Nephron (organoid): ENCODE measurements around the gene PRG2.
A peak's percentile ranks its signal among the peaks of the same experiment; 100 is the strongest.

Source experiments
- H3K27ac Mint-ChIP-seq, 3 experiments: 2 replicates each; pipeline ENCODE4 v1.8.0; 2020; ENCODE audit warnings: mixed read lengths in 3 of 3, mild to moderate bottlenecking in 2 of 3, moderate library complexity in 1 of 3
- H3K27me3 Mint-ChIP-seq: 2 replicates; pipeline ENCODE4 v1.8.0; 2021; ENCODE audit warnings: low read depth, mild to moderate bottlenecking, moderate library complexity, mixed read lengths
- H3K36me3 Mint-ChIP-seq: 2 replicates; pipeline ENCODE4 v1.8.0; 2020; ENCODE audit warnings: low read depth, mixed read lengths
- H3K4me1 Mint-ChIP-seq: 2 replicates; pipeline ENCODE4 v1.8.0; 2020; ENCODE audit warnings: mixed read lengths
- H3K4me3 Mint-ChIP-seq, 3 experiments: 2 replicates each; pipeline ENCODE4 v1.8.0; 2020; ENCODE audit warnings: mild to moderate bottlenecking in 3 of 3, mixed read lengths in 3 of 3, moderate library complexity in 2 of 3
- H3K9me3 Mint-ChIP-seq: 2 replicates; pipeline ENCODE4 v1.8.0; 2020; ENCODE audit warnings: mixed read lengths
- TF ChIP-seq, protein P1 (sequence below), 3 experiments: fragments of 200-600 bp; sonication (generic); IDR thresholded peaks; one replicate each; pipeline ENCODE4 v1.5.0; 2021; ENCODE audit warnings: antibody characterized with exemption in 3 of 3; ENCODE audit not compliant: unreplicated experiment in 3 of 3

PRG2 gene

DNA sequence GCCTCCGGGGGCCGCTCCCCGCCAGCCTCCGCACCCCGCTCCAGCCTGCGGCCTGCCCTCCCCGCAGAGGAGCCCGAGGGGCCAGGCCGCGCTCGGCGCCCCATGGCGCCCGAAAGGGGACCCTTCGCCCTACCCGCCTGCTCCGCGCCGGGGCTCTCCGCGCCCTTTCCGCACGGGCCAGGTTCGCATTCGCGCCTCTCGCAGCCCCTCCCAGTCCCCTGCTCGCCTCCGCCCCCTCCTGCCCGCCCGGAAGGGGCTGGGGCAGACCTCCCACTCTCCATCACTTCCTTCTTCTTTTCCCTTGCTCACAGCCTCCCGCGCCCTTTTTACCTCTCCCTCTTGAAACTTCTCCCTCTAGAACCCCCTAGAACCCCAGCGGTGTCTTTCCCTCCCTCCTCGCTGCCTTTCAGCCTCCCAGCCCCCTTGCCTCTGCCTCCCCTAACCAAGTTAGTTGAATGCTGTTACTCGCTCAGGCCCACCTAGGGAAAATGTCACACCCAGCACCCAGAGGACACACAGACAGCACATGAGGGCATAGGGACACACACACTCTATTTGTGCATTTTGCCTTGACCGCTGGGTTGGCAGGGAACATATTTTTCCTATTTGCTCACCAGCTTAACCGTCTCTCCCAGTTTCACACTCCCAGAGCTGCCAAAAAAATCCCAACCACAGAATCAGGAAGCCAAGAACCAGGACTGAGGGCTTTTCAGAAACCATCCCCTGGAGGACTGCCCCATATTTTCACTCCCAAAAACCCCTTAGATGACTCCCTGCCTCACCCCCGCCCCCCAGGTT is 36.7 kb upstream of the PRG2 start, which contains the start of gene SLC43A3:
Gene SLC43A3 (minus strand): TSS at position 193 of the 798 bp plus-strand sequence. CDS start 949 bp downstream, outside the sequence.
- Mint-ChIP-seq H3K9me3 (no peaks in the 10 kb centered on the region), H3K36me3 (peaks cover 14% of the 10 kb centered on the region), H3K27ac (peak within 1 kb of the TSS; percentile 42 to 90 (median 59)), H3K4me1 (peaks cover 18% of the 10 kb centered on the region), H3K4me3 (peak within 1 kb of the TSS; percentile 85 to 86 (median 85)), H3K27me3 (peaks cover 22% of the 10 kb centered on the region)
- TF ChIP-seq, protein P1, sequence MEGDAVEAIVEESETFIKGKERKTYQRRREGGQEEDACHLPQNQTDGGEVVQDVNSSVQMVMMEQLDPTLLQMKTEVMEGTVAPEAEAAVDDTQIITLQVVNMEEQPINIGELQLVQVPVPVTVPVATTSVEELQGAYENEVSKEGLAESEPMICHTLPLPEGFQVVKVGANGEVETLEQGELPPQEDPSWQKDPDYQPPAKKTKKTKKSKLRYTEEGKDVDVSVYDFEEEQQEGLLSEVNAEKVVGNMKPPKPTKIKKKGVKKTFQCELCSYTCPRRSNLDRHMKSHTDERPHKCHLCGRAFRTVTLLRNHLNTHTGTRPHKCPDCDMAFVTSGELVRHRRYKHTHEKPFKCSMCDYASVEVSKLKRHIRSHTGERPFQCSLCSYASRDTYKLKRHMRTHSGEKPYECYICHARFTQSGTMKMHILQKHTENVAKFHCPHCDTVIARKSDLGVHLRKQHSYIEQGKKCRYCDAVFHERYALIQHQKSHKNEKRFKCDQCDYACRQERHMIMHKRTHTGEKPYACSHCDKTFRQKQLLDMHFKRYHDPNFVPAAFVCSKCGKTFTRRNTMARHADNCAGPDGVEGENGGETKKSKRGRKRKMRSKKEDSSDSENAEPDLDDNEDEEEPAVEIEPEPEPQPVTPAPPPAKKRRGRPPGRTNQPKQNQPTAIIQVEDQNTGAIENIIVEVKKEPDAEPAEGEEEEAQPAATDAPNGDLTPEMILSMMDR (IDR thresholded peaks at IDR 0.05; ENCODE audit: unreplicated experiment in 3 of 3) = no peak

DNA sequence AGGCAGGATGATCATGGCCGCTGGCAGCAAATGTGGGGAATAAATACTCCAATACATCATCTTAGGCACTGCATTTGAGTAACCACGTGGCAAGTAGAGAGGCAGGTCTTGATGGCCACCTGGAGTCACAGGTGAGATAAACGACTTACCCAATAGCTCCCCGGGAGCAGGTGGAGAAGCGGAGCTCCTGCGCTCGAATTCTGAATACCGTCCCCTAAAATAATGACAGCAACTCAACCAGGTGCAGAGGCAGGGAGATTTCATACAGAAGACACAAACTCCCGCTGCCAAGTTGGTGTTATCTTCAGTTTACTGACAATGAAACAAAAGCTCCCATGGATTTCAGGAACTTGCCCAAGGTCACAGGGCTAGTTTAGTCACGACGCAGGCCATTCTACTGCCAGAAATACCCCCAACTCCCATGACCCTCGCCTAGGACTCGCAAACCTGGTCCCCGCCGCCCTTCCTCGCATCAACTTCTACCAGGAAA is 36.0 kb upstream of the PRG2 start:
- peak overlapping the region; percentile 85 to 86 (median 85) for H3K4me3 Mint-ChIP-seq
- H3K27me3 Mint-ChIP-seq = peaks cover 22% of the 10 kb centered on the region
- peaks cover 15% of the 10 kb centered on the region for H3K36me3 Mint-ChIP-seq
- TF ChIP-seq, protein P1 (IDR thresholded peaks at IDR 0.05; ENCODE audit: unreplicated experiment in 3 of 3) = no peak
- no peaks in the 10 kb centered on the region for H3K9me3 Mint-ChIP-seq
- H3K4me1 Mint-ChIP-seq = peaks cover 18% of the 10 kb centered on the region
- H3K27ac Mint-ChIP-seq = peak overlapping the region in 2 of 3 experiments; percentile 44 to 59

DNA sequence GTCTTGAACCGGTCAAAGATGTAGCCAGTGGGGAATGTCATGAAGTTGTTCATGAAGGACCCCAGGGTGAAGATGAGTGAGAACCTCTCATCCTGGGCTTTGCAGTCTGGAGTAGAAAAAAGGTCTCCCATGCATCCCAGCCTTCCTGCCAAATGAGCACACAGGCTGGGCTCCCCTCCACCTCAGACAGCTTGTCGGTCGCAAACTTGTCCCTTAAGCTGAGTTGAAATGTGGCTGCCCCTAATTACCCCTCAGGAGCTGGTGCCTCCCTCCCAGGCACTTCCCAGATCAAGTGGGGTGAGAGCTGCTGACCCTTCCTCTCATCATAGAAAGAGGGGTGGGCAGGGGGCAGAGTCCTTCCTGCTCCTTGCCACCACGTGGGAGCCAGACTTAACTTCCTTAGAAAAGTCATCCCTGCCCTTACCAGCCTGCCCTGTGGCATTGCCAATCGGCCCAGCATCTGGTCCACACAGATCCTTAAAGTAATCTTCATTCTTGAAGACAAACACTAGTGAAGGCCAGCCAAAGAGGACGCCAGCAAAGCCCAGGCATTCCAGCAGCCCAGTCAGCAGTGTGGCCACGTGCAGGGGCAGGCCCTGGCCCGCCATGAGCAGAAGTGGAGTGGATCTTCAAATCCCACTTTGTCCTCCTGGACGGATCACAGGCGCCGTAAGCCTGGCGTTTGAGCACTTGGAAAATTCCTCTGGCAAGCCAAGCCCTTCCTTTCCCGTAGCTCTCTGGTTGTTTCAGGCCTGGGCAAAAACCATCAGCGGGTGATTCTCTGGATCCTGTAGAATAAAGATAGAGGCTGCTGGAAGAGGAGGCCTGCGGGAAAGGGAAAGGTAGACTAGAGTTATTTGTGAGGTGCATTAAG is 35.4 kb upstream of the PRG2 start:
- H3K4me1 Mint-ChIP-seq = peaks cover 18% of the 10 kb centered on the region
- H3K4me3 Mint-ChIP-seq = peak overlapping the region; percentile 85 to 86 (median 85)
- H3K9me3 Mint-ChIP-seq = no peaks in the 10 kb centered on the region

DNA sequence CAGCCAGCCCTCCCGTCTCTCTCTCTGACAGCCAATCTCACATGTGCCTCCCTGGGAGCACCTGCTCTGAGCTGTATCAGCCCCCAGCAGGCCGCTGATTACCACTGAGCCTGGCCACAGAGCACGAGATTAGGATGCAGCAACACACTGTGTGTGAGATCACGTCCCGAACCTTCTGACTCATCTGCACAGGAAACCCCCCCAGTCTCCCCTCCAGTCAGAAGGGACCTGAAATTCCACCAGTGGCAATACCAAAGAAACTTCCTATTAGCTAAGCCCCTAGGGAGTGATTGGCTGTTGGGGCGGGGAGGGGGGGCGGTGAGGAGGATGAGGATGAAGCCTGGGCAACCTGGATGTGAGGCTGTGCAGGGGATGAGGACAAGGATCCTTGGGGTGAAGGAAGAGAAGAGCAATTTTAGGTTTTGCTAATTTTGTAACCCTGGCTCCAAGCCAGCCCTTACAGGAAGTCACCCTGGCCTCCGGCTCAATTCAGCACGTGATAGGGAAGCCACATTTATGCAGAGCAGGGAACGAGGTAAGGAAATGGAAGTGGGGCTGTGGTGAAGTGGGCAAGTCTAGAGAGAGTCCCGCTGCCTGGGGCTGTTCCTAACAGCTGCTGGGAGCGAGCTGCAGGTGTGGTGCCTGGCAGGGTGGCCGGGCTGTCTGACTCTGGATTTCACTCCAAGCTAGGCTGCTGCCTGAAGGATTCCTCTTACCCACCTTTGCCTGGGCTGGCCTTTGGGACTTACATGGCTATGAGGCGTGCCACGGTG is 34.5 kb upstream of the PRG2 start:
- TF ChIP-seq, protein P1 (IDR thresholded peaks at IDR 0.05; ENCODE audit: unreplicated experiment in 3 of 3) = no peak
- H3K27me3 Mint-ChIP-seq = peaks cover 21% of the 10 kb centered on the region
- peaks cover 19% of the 10 kb centered on the region for H3K36me3 Mint-ChIP-seq
- peaks cover 18% of the 10 kb centered on the region for H3K4me1 Mint-ChIP-seq
- peak overlapping the region in 1 of 3 experiments; percentile 59 for H3K27ac Mint-ChIP-seq
- peak overlapping the region; percentile 39 to 83 (median 69) for H3K4me3 Mint-ChIP-seq
- H3K9me3 Mint-ChIP-seq = no peaks in the 10 kb centered on the region

More for the DNA sequence above, 35.4 kb upstream of the PRG2 start:
- peaks cover 22% of the 10 kb centered on the region for H3K27me3 Mint-ChIP-seq
- H3K36me3 Mint-ChIP-seq = peaks cover 15% of the 10 kb centered on the region
- H3K27ac Mint-ChIP-seq = peak overlapping the region in 2 of 3 experiments; percentile 44 to 59
- TF ChIP-seq, protein P1 (IDR thresholded peaks at IDR 0.05; ENCODE audit: unreplicated experiment in 3 of 3) = no peak

DNA sequence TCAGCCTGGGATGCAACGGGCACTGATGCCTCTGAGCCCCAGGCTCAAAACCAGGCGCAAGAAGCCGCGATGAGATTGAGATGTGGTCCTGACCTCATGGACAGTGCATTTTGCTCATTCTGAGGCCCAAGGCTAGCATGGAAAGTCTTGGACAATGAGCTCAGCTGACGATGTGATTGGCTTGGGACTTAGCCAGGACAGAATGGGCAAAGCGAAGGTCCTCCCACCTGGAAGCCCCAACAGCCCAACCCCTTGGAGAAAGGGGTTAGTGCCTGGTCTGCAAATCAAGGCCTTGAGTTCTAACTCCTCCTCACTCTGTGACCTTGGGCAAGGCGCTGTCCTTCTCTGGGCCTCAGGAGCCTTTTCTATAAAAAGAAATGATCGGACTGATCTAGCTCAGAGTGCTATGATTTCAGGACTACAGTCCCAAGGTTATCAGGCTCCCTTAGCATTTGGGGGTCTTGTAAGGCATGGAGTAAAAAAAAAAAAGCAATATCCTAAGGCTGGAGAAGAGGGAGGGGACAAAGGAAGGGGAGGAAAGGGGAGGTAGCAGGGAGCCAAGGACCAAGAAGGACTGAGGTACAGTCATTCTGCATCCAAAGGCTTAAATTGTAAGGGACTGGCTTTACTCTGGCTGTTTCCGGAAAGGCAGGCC is 33.8 kb upstream of the PRG2 start:
- H3K9me3 Mint-ChIP-seq = no peaks in the 10 kb centered on the region
- peak overlapping the region in 1 of 3 experiments; percentile 62 for H3K27ac Mint-ChIP-seq
- H3K4me1 Mint-ChIP-seq = peaks cover 18% of the 10 kb centered on the region
- peaks cover 20% of the 10 kb centered on the region for H3K36me3 Mint-ChIP-seq
- TF ChIP-seq, protein P1 (IDR thresholded peaks at IDR 0.05; ENCODE audit: unreplicated experiment in 3 of 3) = no peak
- H3K27me3 Mint-ChIP-seq = peaks cover 14% of the 10 kb centered on the region
- H3K4me3 Mint-ChIP-seq = peak overlapping the region in 2 of 3 experiments; percentile 25 to 46
